HepG2 (cell line): Measurements from ENCODE around the gene PPP2R5D. TPM values are rescaled to one million over a fixed set of nuclear protein-coding genes. Genes with fewer than 3 reads are reported as not detected.

ENCODE experiments used
- BORCS8-MEF2B ChIP-seq: sonication (generic); formaldehyde crosslinking; IDR thresholded peaks from 2 replicates; pipeline ENCODE4 v1.8.0; 2022; ENCODE audit warnings: mild to moderate bottlenecking, missing genetic modification reagents
- MIER2 ChIP-seq: IDR thresholded peaks from 2 replicates; pipeline ENCODE4 v1.6.1; 2016; ENCODE audit warnings: missing biosample characterization, missing genetic modification reagents
- NFATC3 ChIP-seq: sonication (generic); formaldehyde crosslinking; IDR thresholded peaks from 2 replicates; pipeline ENCODE4 v1.5.1; 2020; ENCODE audit warnings: mild to moderate bottlenecking, missing genetic modification reagents
- NR2F6 ChIP-seq, 2 experiments: IDR thresholded peaks; 2 replicates each; pipeline ENCODE4 v1.6.1; 2016; ENCODE audit warnings: antibody characterized with exemption in 1 of 2, mild to moderate bottlenecking in 1 of 2
- PRMT3 ChIP-seq: sonication (generic); formaldehyde crosslinking; IDR thresholded peaks from 2 replicates; pipeline ENCODE4 v1.8.1; 2022; ENCODE audit warnings: low read depth, mild to moderate bottlenecking, moderate library complexity, missing genetic modification reagents, borderline replicate concordance
- ZFP82 ChIP-seq: sonication (generic); formaldehyde crosslinking; IDR thresholded peaks from 2 replicates; pipeline ENCODE4 v1.5.1; 2020; ENCODE audit warnings: mild to moderate bottlenecking, missing genetic modification reagents, borderline replicate concordance
- ZNF232 ChIP-seq: sonication (generic); formaldehyde crosslinking; IDR thresholded peaks from 2 replicates; pipeline ENCODE4 v1.4.0; 2020; ENCODE audit warnings: missing genetic modification reagents, borderline replicate concordance
- ZNF329 ChIP-seq: sonication (generic); formaldehyde crosslinking; IDR thresholded peaks from 2 replicates; pipeline ENCODE4 v1.9.0; 2021; ENCODE audit warnings: low read depth, mild to moderate bottlenecking, missing genetic modification reagents
- ZNF768 ChIP-seq: sonication (generic); formaldehyde crosslinking; IDR thresholded peaks from 2 replicates; pipeline ENCODE4 v1.4.0; 2020; ENCODE audit warnings: missing genetic modification reagents
- ZNF781 ChIP-seq: sonication (generic); formaldehyde crosslinking; IDR thresholded peaks from 2 replicates; pipeline ENCODE4 v1.5.1; 2020; ENCODE audit warnings: borderline replicate concordance, mild to moderate bottlenecking, missing genetic modification reagents; ENCODE audit errors: not compliant biosample characterization
- polyA plus RNA-seq, 8 experiments: library from polyadenylated mRNA; depleted of rRNA in 3 of 8; stranded (reverse) in 7 of 8; unstranded in 1 of 8; fragments of >200 nt; fragmentation: Illumina TruSeq in 4 of 8; extraction: Trizol in 4 of 8; gene quantifications; 2 replicates each; pipeline versions ENCODE4 v1.2.1 to v1.2.3, GENCODE V29; 2011 to 2016; ENCODE audit warnings: low read depth in 4 of 8, missing spikeins in 1 of 8, mixed read lengths in 1 of 8; ENCODE audit not compliant: insufficient read depth in 1 of 8
- total RNA-seq, 5 experiments: library from RNA; depleted of rRNA; stranded (reverse); fragments of >200 nt; fragmentation: Illumina TruSeq; extraction: Trizol; gene quantifications; 2 replicates each; pipeline ENCODE4 v1.2.3, GENCODE V29; 2016; ENCODE audit warnings: low read depth in 1 of 5
- TF ChIP-seq, protein P1 (sequence below): sonication (generic); formaldehyde crosslinking; IDR thresholded peaks from 2 replicates; pipeline ENCODE4 v1.4.0; 2020; ENCODE audit warnings: mild to moderate bottlenecking, missing genetic modification reagents
- TF ChIP-seq, protein P2 (sequence below): sonication (generic); formaldehyde crosslinking; IDR thresholded peaks from 2 replicates; pipeline ENCODE4 v1.9.0; 2021; ENCODE audit warnings: missing genetic modification reagents, mild to moderate bottlenecking, borderline replicate concordance
- TF ChIP-seq, protein P3 (sequence below): sonication (generic); formaldehyde crosslinking; IDR thresholded peaks from 2 replicates; pipeline ENCODE4 v1.9.0; 2021; ENCODE audit warnings: missing genetic modification reagents, borderline replicate concordance
- TF ChIP-seq, protein P4 (sequence below): IDR thresholded peaks from 2 replicates; pipeline ENCODE4 v1.6.1; 2016

Gene PPP2R5D
- total and polyA plus RNA-seq, 2 of the 13 experiments (the other 11 are each of a cell fraction or from before 2014, with no cell fraction given): 53.7 to 60.4 TPM

DNA sequence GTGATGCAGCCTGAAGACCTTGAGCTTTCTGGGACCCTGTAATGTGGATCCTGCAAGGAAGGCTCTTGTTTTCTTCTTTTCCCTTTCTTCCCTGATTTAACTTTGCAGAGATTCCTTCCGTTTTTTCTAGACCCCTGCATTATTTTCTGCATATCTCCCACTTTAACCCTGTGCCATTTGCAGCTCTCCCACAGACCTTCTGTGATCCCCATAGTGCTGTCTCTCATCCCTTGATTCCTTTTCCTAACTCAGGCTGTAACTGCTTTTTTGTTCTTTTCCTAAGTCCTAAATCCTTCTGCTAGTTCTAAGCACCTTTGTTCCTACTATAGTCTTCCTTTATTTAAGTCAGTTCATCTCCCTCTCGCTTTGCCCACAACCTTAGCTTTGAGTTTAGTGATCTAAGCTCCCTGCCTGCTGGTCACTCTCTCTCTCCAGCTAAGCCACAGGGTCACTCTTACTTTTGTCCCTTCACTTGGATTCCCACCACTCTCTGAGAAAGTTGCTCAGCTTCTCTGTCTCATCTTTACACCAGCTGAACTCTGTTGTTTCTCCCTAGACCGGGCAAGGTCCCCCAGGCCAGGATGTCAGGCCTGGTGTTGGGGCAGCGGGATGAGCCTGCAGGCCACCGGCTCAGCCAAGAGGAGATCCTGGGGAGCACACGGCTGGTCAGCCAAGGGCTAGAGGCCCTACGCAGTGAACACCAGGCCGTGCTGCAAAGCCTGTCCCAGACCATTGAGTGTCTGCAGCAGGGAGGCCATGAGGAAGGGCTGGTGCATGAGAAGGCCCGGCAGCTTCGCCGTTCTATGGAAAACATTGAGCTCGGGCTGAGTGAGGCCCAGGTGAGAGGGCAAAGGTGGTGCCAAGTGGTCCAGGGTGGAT is 76.6 kb downstream of the PPP2R5D start (continued):
- TF ChIP-seq, protein P1, sequence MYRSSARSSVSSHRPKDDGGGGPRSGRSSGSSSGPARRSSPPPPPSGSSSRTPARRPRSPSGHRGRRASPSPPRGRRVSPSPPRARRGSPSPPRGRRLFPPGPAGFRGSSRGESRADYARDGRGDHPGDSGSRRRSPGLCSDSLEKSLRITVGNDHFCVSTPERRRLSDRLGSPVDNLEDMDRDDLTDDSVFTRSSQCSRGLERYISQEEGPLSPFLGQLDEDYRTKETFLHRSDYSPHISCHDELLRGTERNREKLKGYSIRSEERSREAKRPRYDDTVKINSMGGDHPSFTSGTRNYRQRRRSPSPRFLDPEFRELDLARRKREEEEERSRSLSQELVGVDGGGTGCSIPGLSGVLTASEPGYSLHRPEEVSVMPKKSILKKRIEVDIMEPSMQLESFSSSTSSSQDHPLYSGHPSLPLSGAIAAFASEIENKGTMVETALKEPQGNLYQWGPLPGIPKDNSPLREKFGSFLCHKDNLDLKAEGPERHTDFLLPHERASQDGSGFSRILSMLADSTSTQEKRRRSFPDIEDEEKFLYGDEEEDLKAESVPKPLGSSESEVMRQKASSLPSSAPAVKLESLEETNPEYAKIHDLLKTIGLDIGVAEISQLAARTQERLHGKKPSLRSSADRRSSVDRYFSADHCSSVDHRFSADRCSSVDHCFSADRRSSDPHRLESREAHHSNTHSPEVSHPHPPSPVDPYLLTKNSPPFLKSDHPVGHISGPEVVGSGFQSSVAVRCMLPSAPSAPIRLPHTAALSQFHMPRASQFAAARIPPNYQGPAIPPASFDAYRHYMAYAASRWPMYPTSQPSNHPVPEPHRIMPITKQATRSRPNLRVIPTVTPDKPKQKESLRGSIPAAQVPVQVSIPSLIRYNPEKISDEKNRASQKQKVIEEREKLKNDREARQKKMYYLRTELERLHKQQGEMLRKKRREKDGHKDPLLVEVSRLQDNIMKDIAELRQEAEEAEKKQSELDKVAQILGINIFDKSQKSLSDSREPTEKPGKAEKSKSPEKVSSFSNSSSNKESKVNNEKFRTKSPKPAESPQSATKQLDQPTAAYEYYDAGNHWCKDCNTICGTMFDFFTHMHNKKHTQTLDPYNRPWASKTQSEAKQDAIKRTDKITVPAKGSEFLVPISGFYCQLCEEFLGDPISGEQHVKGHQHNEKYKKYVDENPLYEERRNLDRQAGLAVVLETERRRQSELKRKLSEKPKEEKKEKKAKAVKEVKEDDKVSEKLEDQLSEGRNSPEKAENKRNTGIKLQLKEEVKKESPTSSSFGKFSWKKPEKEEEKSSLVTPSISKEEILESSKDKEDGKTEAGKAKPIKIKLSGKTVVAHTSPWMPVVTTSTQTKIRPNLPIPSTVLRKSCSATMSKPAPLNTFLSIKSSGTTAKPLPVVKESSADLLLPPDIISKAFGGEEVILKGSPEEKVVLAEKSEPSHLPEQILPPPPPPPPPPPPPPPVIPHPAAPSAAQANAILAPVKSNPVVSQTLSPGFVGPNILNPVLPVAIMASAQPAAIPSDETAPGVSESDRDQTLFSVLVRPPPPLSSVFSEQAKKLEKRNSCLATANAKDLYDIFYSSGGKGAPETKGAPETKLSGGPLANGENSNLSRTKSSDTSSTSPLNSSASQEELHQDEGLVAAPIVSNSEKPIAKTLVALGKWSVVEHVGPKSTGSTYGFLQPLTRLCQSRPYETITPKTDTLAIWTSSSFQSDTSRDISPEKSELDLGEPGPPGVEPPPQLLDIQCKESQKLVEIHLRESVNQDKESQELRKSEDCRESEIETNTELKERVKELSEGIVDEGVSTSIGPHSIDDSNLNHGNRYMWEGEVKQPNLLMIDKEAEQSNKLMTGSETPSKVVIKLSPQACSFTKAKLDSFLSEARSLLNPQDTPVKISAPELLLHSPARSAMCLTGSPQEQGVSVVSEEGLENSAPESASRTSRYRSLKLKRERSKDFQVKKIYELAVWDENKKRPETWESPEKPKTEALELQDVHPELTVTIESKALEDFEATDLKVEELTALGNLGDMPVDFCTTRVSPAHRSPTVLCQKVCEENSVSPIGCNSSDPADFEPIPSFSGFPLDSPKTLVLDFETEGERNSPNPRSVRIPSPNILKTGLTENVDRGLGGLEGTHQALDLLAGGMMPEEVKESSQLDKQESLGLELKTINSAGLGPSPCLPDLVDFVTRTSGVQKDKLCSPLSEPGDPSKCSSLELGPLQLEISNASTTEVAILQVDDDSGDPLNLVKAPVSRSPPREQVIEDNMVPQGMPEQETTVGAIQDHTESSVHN: no peak
- TF ChIP-seq ZFP82 (no peak), ZNF232 (CRISPR knock-in tag) (no peak), BORCS8-MEF2B (CRISPR knock-in tag) (peak; percentile 51; the same call in 1 of the 2 replicates), NFATC3 (CRISPR knock-in tag) (no peak), ZNF768 (CRISPR knock-in tag) (peak; percentile 46; the same call in 1 of the 2 replicates), ZNF781 (CRISPR knock-in tag) (no peak), MIER2 (no peak), NR2F6 (IDR thresholded peaks at IDR 0.05) (no peak), NR2F6 (CRISPR knock-in tag; IDR thresholded peaks at IDR 0.05) (no peak), ZNF329 (CRISPR knock-in tag) (0 out of 2 replicates have a peak, but pooled peaks have one; percentile 24), PRMT3 (CRISPR knock-in tag) (no peak)
- TF ChIP-seq, protein P2, sequence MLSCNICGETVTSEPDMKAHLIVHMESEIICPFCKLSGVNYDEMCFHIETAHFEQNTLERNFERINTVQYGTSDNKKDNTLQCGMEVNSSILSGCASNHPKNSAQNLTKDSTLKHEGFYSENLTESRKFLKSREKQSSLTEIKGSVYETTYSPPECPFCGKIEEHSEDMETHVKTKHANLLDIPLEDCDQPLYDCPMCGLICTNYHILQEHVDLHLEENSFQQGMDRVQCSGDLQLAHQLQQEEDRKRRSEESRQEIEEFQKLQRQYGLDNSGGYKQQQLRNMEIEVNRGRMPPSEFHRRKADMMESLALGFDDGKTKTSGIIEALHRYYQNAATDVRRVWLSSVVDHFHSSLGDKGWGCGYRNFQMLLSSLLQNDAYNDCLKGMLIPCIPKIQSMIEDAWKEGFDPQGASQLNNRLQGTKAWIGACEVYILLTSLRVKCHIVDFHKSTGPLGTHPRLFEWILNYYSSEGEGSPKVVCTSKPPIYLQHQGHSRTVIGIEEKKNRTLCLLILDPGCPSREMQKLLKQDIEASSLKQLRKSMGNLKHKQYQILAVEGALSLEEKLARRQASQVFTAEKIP (CRISPR knock-in tag): no peak
- TF ChIP-seq, protein P3, sequence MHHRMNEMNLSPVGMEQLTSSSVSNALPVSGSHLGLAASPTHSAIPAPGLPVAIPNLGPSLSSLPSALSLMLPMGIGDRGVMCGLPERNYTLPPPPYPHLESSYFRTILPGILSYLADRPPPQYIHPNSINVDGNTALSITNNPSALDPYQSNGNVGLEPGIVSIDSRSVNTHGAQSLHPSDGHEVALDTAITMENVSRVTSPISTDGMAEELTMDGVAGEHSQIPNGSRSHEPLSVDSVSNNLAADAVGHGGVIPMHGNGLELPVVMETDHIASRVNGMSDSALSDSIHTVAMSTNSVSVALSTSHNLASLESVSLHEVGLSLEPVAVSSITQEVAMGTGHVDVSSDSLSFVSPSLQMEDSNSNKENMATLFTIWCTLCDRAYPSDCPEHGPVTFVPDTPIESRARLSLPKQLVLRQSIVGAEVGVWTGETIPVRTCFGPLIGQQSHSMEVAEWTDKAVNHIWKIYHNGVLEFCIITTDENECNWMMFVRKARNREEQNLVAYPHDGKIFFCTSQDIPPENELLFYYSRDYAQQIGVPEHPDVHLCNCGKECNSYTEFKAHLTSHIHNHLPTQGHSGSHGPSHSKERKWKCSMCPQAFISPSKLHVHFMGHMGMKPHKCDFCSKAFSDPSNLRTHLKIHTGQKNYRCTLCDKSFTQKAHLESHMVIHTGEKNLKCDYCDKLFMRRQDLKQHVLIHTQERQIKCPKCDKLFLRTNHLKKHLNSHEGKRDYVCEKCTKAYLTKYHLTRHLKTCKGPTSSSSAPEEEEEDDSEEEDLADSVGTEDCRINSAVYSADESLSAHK: 0 out of 2 replicates have a peak, but pooled peaks have one; percentile 76
- TF ChIP-seq, protein P4, sequence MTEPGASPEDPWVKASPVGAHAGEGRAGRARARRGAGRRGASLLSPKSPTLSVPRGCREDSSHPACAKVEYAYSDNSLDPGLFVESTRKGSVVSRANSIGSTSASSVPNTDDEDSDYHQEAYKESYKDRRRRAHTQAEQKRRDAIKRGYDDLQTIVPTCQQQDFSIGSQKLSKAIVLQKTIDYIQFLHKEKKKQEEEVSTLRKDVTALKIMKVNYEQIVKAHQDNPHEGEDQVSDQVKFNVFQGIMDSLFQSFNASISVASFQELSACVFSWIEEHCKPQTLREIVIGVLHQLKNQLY (CRISPR knock-in tag): no peak
